GM18498 (cell line): ENCODE measurements around the gene LINGO3.

Source experiments
- ATAC-seq: cut with Tn5 transposase; IDR thresholded peaks from one replicate; pipeline ENCODE4 v1.9.1; 2021; ENCODE audit warnings: mild to moderate bottlenecking, moderate library complexity; ENCODE audit not compliant: unreplicated experiment

The LINGO3 gene

DNA sequence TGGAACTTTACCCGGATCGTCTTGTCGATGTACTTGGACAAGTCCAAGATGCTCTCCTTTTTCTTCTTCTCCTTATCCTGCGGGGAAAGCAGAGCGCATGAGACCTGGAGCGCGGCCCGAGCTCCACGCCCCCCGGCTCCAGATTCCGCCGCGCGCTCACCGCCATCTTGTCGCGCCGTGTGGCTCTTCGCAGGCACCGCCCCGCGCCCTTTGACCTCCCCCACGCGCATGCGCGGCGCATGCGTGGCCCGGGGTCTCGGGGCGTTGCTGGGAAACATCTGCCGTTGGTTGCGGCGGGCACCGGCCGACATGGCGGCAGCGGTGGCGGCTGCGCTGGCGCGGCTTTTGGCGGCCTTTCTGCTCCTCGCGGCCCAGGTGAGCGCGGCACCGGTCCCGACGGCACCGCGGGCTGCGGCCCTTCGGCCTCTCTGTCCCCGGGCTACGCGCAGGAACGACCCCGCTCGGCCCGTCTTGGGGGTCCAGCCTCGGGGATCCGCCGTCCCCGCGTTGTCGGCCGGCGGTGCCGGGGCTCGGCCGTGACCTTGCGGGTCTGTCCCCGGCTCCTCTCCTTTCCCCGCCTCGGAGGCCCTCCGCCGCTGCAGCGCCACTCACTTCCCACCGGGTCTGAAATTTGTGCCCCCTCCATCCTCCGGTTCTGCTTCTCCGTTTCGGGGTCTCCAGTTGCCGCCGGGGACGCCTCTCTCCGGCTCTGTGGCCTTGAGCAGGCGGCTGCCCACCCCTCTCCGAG is 20.6 kb upstream of the LINGO3 start, which contains the start of the genes LSM7 and SPPL2B:
LSM7 (minus strand) TSS at position 186 of the 748 bp plus-strand sequence; CDS start at position 166, 20 bp downstream.
SPPL2B (plus strand) TSS at position 284 of the 748 bp plus-strand sequence; CDS start at position 310, 26 bp downstream.
- ATAC-seq, result peak; percentile 69

DNA sequence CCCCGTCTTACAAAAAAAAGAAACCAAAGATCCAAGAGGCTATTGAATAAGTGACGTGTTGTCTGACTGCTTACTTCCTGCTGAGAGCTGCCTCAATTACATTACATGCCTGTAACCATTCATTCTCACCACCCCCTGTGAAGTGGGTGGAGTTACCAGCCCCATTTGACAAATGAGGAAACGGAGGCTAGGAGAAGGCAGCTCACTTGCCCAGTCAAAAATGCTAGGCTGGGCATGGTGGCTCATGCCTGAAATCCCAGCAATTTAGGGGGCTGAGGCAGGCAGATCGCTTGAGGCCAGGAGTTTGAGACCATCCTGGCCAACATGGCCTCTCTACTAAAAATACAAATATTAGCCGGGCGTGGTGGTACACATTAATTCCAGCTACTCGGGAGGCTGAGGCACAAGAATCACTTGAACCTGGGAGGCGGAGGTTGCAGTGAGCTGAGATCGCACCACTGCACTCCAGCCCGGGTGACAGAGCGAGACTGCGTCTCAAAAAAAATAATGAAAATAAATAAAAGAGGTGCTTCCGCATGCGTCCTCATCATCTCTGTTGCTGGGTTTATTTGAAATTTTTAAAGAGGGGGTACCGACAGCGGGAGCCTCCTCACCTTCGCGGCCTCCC is 19.9 kb upstream of the LINGO3 start:
- ATAC-seq, result peak; percentile 36

- ATAC-seq, result no peak
These were observed 18.9 kb upstream of the LINGO3 start for GRCh38 chr19:2326699-2327360.

DNA sequence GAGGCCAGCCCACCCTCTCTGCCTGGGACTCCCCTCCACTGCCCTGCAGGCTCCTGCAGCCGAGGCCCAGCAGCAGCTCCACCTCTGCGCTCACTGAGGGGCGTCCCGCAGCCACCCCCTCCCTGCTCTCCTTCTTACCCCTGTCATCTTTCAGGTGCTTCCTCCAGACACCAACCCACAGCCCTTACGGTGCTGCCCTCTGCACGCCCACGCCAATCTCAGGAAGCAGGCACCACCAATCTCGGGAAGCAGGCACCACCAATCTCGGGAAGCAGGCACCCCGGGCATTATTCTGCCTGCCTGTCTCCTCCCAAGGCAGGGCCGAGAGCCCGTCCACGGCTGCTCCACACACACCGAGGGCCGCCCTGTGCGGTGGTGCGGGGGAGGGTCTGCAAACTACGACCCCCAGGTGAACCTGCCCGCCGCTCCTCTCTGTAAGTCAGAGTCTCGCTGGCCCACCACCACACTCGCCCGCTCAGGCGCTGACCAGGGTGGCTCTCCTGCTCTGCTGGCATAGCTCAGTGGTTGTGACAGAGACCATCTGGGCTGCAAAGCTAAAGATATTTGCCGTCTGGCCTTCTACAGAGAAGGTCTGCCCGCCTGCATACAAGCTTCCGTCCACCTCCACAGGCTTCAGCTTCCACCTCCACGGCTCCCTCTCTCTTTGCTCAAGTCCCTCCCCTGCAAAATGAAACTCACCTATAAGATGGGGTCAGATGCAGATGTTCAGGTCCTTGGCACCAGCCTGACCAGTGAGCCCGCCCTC is 17.5 kb upstream of the LINGO3 start:
- no peak for ATAC-seq

DNA sequence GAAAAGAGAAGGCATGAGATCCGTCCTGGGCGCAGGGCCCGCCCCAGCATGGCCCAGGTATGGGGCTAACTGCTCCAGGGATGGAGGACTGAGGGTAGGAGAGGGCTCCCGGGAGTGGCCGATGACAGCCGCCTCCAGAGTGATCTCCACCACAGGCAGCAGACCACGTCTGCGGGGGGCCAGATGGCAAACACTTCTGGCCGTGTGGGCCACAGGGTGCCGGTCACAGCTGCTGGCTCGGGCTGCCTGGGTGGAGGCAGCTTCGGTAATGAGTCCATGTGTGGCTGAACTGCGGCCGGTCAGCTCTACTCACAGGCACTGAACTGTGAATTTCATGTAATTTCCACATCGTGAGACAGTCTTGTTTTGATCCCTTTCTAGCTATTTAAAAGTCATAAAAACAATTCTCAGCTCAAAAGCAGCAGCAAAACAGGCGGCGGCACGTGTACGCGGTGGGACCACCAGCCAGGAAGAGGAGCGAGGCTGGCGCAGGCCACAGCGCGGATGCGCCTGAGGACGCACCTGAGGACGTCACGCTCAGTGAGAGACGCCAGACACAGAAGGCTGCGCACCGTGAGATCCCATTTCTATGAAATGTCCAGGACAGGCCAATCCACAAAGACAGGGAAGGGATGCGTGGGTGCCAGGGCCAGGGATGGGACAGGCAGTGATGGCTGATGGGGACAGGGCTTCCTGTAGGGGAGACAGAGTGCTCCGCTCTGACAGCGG is 16.4 kb upstream of the LINGO3 start:
- no peak for ATAC-seq

DNA sequence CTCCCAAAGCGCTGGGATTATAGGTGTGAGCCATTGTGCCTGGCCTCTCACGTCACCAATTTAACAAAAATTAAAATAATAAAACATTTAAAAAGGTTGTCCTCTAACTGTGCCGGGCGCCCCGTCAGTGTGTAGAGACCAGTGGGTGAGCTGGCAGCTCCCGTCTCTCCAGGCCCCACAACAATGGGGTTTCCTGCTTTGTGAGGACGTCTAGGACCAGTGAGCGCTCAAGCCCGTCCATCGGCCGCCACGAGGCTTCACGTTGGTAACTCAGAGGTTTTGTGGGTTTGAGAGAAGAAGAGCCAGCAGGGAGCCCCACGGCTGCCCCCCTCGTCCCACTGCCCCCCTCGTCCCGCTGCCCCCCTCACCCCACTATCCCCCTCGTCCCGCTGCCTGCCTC is 15.8 kb upstream of the LINGO3 start:
- ATAC-seq, result no peak

GRCh38 chr19:2321565-2322283 is 13.8 kb upstream of the LINGO3 start:
- no peak for ATAC-seq

DNA sequence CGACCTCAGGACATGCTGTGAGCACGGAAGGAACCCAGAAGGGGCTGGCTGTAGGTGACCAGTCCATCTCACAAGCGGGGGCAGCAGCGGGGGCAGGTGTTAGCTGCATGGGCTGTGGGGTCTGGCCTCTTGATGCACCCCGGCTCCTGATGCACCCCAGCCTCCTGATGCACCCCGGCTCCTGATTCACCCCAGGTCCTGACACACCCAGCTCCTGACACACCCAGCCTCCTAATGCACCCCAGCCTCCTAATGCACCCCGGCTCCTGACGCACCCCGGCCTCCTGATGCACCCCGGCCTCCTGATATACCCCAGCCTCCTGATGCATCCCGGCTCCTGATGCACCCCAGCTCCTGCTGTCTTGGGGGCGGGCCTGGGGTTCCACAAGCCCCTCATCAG is 13.0 kb upstream of the LINGO3 start:
- ATAC-seq, result no peak

- ATAC-seq, result no peak
These were observed 12.1 kb upstream of the LINGO3 start for GRCh38 chr19:2320049-2320448.

DNA sequence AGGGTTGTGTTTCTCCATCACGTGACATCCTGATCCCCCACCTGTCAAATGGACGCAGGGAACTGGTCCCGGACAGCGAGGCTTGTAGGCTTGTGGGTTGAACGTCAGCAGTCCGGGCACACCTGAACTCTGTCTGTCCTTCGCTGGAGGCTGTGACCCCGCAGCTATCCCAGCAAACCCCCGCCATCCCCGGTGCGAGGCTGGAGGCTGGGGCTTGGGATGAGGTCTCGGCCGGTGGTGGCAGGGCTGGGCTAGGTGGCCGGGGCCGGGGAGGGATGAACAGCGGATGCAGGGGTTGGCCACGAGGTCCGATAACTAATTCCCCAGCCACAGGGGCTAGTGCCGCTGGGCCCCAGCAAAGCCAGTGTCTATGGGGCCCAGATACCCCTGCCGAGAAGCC is 11.6 kb upstream of the LINGO3 start:
- ATAC-seq, result no peak

DNA sequence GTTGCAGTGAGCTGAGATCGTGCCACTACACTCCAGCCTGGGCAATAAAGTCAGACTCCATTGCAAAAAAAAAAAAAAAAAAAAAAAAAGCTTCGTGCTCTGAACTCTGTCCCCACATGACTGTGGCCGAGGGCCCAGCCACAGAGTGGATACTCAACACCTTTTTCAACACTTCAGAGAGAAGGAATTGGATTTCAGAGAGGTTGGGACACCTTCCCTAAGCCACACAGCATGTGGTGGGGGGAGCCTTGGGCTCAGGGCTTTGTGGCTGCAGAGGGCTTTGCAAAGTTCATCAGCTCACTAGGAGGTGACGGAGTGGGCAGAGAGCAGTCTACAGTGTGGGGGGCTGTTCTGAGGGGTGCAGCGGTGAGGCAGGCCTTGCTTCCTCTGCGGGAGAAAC is 11.0 kb upstream of the LINGO3 start:
- ATAC-seq, result no peak

DNA sequence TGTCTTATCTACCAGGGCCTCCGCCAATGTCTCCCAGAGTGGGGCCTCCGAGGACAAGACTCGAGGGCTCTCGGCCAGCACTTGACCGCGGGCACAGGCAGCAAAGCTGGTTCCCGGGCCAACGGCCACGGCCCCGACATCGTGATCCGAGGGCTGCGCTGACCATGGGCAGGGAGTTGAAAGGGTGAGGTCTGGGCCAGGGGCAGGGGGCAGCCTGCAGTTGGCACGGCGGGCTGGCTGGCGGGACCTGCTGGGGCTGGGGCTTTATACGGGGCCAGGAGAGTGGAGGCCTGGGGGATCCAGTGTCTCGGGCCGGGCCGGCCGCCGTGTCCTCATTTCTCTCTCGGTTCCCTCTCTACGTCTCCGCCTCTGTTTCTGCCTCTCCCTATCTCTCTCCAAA is 9.8 kb upstream of the LINGO3 start:
- ATAC-seq, result no peak

- ATAC-seq, result no peak
These were observed 9.3 kb upstream of the LINGO3 start for GRCh38 chr19:2317300-2317699.

DNA sequence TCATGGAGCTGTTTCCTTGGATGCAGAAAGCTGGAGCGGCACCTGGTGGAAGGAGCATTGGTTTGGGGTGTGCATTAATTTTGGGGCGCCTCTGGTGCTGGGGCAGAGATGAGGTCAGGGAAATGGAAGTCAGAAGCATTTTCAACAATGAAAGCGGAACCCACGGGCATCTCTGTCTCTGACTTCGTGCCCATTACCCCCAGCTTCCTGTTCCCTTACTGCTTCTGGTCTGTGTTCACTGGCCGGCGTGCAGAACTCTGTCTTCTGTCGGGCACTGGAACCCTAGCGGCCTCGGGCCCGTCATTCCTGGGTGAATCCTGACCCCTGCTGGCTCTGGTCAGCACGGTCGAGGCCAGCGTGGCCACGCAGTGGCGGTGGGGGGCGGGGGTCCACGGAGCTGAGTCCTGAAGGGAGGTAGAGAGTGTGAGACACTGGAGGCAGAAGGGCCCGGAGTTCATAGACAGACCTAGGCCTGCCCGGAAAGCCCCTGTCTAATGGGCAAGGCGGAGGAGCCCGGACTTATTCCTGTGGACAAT is 7.9 kb upstream of the LINGO3 start:
- ATAC-seq, result no peak

- no peak for ATAC-seq
These were observed 7.3 kb upstream of the LINGO3 start for GRCh38 chr19:2315121-2315817.

- ATAC-seq, result no peak
These were observed 5.0 kb upstream of the LINGO3 start for GRCh38 chr19:2312820-2313501.

DNA sequence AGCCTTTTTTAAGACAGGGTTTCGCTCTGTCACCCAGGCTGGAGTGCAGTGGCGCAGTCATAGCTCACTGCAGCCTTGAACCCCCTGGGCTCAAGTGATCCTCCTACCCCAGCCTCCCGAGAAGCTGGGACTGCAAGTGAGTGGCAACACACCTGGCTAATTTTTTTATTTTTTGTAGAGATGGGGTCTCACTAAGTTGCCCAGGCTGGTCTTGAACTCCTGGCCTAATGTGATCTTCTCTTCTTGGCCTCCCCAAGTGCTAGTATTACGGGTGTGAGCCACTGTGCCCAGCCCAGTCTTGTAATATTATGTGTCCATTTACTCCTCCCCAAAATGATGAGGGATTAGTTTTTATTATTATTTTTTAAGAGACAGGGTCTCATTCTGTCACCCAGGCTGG is 3.1 kb upstream of the LINGO3 start:
- no peak for ATAC-seq

DNA sequence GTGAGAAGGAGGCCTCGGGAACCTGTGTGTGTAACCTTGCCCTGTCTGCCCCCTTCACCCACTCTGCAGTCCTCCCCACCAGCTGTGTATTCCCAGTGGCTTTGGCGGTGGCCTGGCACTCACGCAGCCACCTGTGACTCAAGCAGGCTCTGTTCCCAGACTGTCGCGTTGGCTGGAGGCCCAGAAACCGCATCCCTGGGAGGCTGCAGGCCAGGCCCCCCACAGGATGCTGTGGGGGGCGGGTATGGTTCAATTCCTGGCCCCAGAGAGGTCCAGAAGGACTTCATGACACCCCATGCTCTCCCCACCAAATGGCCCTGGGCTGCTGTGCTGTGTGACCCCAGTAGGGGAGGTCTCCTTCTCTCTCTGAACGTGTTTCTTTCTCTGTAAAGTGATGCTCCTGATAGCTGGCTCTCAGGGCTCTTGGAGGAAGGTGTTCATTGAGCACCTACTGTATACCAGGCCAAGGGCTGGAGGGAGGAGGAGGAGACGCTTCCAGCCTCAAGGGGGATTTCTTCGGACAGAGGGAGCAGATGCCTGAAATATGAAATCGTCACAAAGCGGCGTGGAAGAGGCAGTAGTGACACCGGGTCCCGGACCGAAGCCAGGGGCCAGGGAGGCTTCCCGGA is 1.9 kb upstream of the LINGO3 start:
- ATAC-seq, result no peak
